ENCODE data around the gene FBXL17.

FBXL17 gene

GRCh38 chr5:107832746-107833145 lies 549.2 kb downstream of the FBXL17 start:
- FAIRE-seq: no peak
- no peak for DNase-seq (ENCODE audit: insufficient read length, low spot score)

DNA sequence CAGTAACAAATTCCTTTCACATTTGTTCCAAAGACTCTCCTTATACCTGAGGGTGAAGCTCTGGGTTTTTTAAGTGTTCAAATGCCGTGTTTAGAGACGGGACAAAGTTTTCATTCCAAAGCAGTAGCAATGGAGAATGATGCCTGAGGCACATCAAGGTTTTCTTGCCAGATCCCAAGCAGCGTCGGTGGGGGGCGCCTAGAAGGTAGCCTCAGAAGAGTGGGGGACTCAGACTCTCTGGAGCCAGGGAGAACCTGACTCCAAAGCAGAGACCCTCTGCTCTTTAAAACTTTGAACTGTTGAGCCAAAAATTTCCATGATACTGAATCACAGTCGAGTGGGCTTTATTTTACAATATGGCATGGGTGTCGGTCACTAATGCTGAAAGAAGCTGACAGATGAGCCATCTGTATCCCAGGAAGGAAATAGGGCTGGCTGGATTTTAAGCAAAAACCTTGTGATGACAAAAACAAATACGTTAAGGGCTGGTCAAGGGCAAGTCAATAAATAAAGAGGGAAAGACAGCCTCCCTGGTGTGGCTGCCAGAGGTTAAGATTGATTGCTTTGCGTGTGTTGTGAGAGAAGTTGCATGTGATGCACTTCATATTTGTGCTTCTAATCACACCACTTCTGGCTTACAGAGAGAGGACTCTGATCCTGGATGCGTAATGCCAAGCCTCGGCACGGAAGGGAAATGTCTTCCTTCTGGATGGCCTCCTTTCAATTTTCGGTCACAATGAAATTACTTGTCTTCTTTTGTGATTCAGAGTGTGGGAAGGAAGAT lies 550.1 kb downstream of the FBXL17 start:
- no peak for FAIRE-seq
- DNase-seq (ENCODE audit: insufficient read length, low spot score): no peak

DNA sequence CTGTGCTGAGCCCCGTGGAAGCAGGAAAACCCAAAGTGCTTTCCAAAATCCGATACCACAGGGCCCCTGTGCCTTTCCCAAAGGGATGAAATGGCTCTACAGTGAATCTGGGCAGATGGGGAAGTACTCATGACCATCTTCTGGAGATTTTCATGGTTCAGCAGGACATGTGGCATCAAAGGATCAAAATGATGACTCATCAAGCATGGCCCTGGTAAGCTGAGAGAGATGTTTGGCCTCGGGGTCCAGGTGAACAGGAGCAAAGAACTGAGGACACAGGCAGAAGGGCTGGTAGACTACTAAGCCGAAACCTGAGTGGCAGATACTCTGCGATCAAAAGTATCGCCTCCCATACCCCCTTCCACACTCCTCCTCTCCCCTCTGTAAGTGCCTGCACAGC lies 551.1 kb downstream of the FBXL17 start:
- DNase-seq (ENCODE audit: insufficient read length, low spot score) (no peak), FAIRE-seq (no peak)

DNA sequence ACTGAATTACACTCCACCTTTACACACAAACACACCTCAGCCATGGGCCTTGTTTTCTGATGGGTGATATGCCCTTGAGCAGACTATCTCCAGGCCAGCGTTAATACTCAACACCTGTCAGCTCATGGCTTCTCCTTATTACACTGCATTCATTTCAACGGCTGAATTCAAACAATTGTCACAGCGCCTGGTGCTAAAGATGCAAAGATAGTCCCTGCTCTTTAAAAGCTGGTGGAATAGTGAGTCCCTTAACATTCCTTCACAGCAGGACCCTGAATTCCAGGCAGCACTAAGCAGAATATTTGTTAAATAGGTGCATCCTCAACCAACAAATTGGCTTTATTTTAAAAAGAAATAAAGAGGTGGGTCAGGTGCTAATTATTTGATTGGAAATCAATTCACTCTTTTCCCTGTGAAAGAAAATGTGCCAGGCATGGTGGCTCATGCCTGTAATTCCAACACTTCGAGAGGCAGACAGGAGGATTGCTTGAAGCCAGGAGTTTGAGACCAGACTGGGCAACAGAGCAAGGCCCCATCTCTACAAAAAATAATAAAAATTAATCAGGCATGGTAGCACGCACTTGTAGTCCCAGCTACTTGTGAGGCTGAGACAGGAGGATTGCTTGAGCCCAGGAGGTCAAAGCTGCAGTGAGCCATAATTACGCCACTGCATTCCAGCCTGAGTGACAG lies 555.4 kb downstream of the FBXL17 start:
- DNase-seq (ENCODE audit: insufficient read length, low spot score) (no peak), FAIRE-seq (no peak)

DNA sequence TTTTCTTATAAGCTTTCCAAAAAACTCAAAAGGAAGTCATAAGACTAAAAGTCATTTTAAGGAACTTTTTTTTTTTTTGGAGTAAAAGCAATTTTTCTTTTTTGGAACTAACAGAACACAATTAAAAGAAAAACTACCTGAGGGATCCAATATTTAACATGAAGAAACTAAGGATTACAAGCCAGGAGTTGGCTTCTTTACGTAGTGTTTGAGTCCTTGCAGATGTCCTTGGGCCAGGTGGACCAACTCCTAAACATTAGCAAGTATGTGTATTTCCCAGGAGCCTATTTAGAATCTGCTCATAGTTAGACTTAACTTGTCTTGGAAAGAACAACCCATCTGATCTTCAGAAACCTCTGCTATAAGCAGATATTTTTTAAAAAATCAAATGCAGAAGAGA lies 557.1 kb downstream of the FBXL17 start:
- FAIRE-seq (no peak), DNase-seq (ENCODE audit: insufficient read length, low spot score) (no peak)

- FAIRE-seq (no peak), DNase-seq (ENCODE audit: insufficient read length, low spot score) (no peak)
These were observed 560.6 kb downstream of the FBXL17 start for GRCh38 chr5:107821288-107821687.

DNA sequence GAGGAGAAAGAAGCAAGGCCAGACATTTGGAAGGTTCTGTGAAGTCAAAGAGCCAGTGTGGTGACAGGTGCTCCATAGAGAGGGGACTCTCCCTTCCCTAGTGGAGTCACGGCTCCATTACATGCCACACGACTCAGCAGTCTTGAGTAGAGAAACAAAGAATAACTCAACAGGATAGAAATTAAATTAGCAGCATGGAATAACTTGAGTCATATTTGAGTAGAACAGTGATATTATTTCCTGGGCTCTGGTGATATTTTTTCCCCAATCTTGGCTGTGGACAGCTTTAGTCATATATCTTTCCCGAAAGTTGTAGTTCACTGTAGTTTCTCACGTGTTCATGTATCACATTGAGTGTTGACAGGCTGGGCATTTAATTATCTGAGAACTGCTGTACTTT lies 561.5 kb downstream of the FBXL17 start:
- no peak for FAIRE-seq
- DNase-seq (ENCODE audit: insufficient read length, low spot score): no peak

- DNase-seq (ENCODE audit: insufficient read length, low spot score) (no peak), FAIRE-seq (no peak)
These were observed 563.9 kb downstream of the FBXL17 start for GRCh38 chr5:107817951-107818350.

- FAIRE-seq (no peak), DNase-seq (ENCODE audit: insufficient read length, low spot score) (no peak)
These were observed 564.5 kb downstream of the FBXL17 start for GRCh38 chr5:107817436-107817835.

DNA sequence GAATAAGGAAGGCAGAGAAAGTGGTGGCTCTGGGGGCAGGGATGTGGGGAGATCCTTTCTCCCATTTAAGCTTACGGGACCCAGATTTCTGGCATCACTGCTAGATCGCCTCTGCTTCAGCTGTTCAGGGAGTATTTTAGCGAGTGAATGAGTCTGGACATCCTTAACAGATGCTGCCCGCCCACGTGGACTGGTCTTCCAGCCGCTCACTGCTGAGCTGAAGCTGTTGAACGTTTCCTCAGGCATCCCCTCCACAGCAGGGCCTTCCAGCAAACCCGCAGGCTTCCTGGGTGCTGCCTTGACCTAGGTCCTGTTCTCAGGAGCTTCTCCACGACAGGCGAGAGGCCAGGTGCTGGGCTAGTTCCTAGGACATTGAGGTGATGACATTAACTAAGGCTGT lies 566.8 kb downstream of the FBXL17 start:
- no peak for FAIRE-seq
- no peak for DNase-seq (ENCODE audit: insufficient read length, low spot score)

GRCh38 chr5:107814183-107814827 lies 567.6 kb downstream of the FBXL17 start:
- FAIRE-seq: no peak
- no peak for DNase-seq (ENCODE audit: insufficient read length, low spot score)

DNA sequence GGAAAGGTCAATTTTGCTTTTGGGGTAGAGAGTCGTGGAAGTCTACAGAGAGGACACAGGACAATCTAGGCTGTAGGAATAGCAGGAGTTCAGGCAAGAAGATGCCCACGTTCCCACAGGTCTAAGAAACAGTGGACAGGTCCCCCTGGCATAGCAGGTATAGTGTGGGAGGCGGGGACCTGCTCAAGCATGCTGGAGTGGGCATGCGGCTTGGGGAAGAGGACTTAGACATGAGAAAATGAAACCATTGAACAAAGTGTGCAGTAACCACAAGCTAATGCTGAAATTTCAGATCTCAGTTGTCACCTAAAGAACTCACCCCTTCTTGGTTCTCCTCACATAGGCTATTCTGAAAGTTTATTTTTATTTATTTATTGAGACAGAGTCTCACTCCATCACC lies 568.3 kb downstream of the FBXL17 start:
- DNase-seq (ENCODE audit: insufficient read length, low spot score) (no peak), FAIRE-seq (no peak)

- DNase-seq (ENCODE audit: insufficient read length, low spot score) (no peak), FAIRE-seq (no peak)
These were observed 569.2 kb downstream of the FBXL17 start for GRCh38 chr5:107812570-107813141.

GRCh38 chr5:107809201-107810034 lies 572.5 kb downstream of the FBXL17 start:
- no peak for DNase-seq (ENCODE audit: insufficient read length, low spot score)
- no peak for FAIRE-seq

Data from HTR-8/SVneo (cell line).